Measurements from ENCODE around the gene SBK2.

DNA sequence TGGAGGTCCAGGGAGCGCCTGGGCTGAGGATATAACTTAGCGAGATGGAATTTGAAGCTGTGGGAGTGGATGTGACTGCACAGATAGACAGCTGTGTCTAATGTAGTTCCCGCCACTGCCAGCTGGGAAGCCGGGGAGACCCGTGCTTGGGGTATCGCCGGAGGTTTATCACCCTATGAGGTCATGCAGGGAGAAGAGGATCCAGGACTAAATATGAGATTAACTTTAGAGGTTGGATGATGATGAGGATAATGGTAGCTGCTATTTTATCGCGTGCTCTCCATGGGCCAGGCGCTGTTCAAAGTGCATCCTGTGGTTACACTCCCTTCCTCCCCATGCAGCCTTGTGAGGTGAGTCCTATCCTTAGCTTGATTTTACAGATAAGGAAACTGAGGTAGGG lies 28.8 kb downstream of the SBK2 start:
- TF ChIP-seq FOXJ3 (CRISPR knock-in tag; IDR thresholded peaks at IDR 0.05), result no peak
- TF ChIP-seq, protein P1, sequence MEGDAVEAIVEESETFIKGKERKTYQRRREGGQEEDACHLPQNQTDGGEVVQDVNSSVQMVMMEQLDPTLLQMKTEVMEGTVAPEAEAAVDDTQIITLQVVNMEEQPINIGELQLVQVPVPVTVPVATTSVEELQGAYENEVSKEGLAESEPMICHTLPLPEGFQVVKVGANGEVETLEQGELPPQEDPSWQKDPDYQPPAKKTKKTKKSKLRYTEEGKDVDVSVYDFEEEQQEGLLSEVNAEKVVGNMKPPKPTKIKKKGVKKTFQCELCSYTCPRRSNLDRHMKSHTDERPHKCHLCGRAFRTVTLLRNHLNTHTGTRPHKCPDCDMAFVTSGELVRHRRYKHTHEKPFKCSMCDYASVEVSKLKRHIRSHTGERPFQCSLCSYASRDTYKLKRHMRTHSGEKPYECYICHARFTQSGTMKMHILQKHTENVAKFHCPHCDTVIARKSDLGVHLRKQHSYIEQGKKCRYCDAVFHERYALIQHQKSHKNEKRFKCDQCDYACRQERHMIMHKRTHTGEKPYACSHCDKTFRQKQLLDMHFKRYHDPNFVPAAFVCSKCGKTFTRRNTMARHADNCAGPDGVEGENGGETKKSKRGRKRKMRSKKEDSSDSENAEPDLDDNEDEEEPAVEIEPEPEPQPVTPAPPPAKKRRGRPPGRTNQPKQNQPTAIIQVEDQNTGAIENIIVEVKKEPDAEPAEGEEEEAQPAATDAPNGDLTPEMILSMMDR (IDR thresholded peaks at IDR 0.05 in 2 of 3, conservative IDR thresholded peaks at IDR 0.05 in 1 of 3; ENCODE audit: insufficient read depth in 2 of 3, low read depth in 1 of 3, low read length in 3 of 3), result no peak
- TF ChIP-seq ZHX1 (conservative IDR thresholded peaks at IDR 0.05; ENCODE audit: low read length), result no peak
- TF ChIP-seq, protein P2, sequence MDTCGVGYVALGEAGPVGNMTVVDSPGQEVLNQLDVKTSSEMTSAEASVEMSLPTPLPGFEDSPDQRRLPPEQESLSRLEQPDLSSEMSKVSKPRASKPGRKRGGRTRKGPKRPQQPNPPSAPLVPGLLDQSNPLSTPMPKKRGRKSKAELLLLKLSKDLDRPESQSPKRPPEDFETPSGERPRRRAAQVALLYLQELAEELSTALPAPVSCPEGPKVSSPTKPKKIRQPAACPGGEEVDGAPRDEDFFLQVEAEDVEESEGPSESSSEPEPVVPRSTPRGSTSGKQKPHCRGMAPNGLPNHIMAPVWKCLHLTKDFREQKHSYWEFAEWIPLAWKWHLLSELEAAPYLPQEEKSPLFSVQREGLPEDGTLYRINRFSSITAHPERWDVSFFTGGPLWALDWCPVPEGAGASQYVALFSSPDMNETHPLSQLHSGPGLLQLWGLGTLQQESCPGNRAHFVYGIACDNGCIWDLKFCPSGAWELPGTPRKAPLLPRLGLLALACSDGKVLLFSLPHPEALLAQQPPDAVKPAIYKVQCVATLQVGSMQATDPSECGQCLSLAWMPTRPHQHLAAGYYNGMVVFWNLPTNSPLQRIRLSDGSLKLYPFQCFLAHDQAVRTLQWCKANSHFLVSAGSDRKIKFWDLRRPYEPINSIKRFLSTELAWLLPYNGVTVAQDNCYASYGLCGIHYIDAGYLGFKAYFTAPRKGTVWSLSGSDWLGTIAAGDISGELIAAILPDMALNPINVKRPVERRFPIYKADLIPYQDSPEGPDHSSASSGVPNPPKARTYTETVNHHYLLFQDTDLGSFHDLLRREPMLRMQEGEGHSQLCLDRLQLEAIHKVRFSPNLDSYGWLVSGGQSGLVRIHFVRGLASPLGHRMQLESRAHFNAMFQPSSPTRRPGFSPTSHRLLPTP (IDR thresholded peaks at IDR 0.05; ENCODE audit: borderline replicate concordance, extremely low read depth, insufficient read length), result no peak
- no peak for TF ChIP-seq RAD21 (CRISPR knock-in tag; conservative IDR thresholded peaks at IDR 0.05 in 1 of 2, IDR thresholded peaks at IDR 0.05 in 1 of 2)
- no peak for TF ChIP-seq EZH2 (IDR thresholded peaks at IDR 0.05; ENCODE audit: borderline replicate concordance, low read depth, low read length)
- TF ChIP-seq, protein P3, sequence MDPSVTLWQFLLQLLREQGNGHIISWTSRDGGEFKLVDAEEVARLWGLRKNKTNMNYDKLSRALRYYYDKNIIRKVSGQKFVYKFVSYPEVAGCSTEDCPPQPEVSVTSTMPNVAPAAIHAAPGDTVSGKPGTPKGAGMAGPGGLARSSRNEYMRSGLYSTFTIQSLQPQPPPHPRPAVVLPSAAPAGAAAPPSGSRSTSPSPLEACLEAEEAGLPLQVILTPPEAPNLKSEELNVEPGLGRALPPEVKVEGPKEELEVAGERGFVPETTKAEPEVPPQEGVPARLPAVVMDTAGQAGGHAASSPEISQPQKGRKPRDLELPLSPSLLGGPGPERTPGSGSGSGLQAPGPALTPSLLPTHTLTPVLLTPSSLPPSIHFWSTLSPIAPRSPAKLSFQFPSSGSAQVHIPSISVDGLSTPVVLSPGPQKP (CRISPR knock-in tag; IDR thresholded peaks at IDR 0.05), result no peak
- TF ChIP-seq NRF1 (conservative IDR thresholded peaks at IDR 0.05 in 1 of 2, IDR thresholded peaks at IDR 0.05 in 1 of 2), result no peak
- TF ChIP-seq ELF4 (CRISPR knock-in tag; IDR thresholded peaks at IDR 0.05), result no peak
- no peak for TF ChIP-seq SIN3B (IDR thresholded peaks at IDR 0.05; ENCODE audit: low read depth)
- no peak for TF ChIP-seq DACH1 (IDR thresholded peaks at IDR 0.05; ENCODE audit: partially characterized antibody)
